COLO829 (cell line): Measurements from ENCODE around the gene COLQ.
A peak's percentile ranks its signal among the peaks of the same experiment; 100 is the strongest.

Experiments used
- DNase-seq: peaks from one replicate; pipeline ENCODE4 v3.0.0; 2012; ENCODE audit warnings: low spot score

The COLQ gene

GRCh38 chr3:15454965-15455364 lies 66.5 kb downstream of the COLQ start:
- no peak for DNase-seq

DNA sequence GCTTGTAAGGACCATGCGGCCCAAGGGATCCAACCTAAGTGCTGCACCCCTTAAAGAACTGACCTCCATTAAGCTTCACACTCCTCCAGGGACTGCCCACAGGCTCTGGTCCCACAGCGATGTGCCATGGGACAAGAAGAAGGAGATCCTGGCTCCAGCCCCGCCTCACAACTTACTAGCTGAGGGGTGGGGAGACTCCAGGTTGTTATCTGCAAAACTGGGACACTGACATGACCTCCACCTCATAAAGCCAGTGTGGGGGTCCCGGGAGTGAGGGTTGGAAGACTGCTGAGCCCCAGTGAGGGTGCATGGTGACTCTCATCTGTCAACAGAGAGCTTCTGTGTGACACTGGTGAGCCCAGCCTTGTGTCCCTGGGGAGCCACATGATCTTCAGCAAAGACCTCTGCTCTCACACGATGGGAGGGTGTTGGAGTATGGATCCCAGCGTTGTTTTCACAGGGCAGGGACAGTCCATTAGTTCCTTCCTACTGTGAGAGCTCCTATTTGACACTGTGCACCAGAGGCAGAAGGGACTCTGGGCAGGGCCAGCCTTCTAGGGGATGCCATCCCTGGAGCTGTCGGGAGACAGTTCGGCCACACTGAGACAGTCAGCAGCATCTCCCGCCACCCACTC lies 67.4 kb downstream of the COLQ start:
- no peak for DNase-seq

GRCh38 chr3:15453501-15453900 lies 68.0 kb downstream of the COLQ start:
- no peak for DNase-seq

- no peak for DNase-seq
These were observed 68.5 kb downstream of the COLQ start for GRCh38 chr3:15452961-15453360.

DNA sequence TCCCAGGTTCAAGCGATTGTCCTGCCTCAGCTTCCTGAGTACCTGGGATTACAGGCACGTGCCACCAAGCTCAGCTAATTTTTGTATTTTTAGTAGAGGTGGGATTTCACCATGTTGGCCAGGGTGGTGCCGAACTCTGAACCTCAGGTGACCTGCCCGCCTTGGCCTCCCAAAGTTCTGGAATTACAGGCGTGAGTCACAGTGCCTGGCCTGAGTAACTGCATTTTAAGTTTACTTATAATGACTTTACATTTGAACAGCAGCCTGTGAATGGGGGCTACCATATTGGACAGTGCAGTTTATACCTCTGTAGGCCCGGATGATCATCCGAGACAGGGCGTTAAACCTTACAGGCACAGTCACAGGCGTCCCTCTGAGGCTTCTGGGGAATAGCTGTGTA lies 69.3 kb downstream of the COLQ start:
- DNase-seq, result no peak

DNA sequence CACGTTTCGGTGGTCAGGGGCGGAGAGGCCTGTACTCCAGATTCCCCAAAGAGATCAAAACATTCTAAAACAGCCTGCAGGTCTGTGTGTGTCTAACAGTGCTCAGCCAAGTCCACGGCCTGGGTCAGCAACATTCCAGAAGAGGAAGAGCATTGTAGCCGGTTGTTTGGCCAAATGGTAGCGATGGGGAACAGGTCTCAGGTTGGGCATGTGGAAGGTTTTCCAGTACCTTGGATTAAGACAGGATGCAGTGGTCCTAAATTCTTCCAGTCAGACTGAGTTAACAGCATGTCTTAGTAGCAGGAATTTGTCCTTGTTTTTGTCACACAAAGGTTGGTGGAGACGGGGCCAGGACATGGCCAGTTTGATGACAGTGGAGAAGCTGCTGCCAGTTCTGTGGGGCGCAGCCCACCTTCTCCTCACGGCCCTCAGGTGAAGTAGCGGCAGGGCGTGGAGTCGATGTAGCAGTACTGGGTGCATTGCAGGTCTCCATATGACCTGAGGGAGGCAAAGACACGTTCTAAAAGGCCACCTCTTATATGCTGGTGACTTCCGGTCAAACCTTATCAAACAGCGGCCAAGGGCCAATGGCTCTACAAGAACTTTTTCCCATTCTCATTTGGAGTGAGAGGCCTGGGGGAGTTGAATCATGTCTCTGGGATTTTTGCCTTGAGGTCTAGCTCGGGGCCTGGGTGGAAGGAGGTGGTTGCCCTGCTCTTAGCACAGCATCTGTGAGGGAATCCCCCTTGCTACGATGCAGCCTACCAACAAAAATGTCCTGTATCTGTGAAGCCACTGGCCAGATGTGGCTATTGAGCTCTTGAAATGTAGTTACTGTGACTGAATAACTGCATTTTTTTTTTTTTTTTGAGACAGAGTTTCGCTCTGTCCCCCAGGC lies 70.0 kb downstream of the COLQ start:
- DNase-seq, result no peak

DNA sequence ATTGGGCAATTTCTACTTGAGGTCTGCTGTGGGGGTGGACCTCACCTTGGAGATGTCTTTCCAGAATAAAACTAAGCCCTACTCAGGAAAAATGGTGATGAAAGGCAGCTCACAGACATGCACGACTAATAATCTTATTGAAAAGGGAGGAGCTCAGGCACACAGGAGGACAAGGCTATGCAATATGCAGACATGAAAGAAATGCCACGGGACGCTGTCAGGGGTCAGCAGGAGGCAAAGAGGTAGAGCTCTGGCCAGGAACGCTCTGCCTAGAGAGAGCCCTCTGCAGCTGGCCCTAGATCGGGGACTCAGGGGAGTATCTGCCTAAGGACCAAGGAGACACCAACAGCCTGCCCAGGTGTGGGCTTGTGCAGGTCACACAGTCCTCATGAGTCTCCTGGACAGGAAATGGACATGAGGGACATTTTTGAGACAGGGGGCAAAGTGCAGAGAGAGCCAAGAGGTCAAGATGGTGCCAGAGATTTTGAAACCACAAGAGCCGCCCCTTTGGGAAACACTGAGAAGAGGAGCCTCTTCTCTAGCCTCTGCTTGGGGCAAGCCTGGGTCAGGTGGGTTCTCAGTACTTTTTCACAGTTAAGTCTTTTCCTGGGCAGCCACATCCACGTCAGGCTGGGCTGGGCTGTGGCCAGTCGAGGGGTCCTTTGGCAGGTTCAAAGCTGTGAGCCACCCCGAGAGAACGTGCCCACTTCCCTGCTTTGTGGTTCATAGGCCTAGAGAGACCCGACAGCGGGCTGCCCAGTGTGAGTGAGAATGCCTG lies 70.9 kb downstream of the COLQ start:
- no peak for DNase-seq

GRCh38 chr3:15449489-15450224 lies 71.8 kb downstream of the COLQ start:
- DNase-seq, result no peak

- DNase-seq, result no peak
These were observed 77.5 kb downstream of the COLQ start for GRCh38 chr3:15443826-15444524.

DNA sequence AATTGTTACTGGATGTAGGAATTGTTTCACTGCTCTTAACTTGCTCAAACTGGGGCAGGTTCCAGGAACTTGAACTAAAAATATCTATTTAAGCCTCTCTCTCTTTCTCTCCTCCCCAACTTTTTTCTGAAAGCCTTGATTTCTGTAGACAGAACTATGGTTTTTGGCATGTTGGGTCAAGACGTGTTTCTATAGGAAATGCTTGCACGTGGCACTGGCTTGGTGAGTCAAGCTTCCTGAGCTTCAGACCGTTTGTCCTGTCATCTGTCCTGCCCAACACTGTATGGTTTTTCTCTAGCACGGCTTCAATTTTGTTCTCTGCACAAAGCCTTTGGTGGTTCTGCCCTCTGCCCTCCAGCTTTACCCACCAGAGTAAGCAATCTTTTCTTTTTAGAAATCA lies 80.6 kb downstream of the COLQ start:
- no peak for DNase-seq

DNA sequence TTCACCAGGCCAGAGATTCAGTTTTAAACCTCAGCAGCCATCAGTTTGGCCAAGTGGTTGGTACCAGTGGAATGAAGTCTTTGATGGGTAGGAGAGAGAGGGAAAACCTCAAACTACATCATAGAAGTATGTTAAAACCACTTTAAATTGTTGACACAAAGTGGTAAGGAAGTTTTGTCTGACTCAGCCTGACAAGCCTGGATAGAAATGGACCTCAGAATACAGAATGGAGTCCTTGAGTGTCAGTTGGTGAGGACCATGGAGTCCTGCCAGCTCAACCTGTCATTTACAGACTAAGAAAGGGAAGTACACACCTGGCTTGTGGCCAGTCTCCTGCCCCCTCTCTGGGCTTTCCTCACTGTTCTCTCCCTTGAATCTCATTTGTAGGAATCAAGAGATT lies 82.0 kb downstream of the COLQ start:
- no peak for DNase-seq

- DNase-seq, result no peak
These were observed 82.5 kb downstream of the COLQ start for GRCh38 chr3:15438983-15439382.

DNA sequence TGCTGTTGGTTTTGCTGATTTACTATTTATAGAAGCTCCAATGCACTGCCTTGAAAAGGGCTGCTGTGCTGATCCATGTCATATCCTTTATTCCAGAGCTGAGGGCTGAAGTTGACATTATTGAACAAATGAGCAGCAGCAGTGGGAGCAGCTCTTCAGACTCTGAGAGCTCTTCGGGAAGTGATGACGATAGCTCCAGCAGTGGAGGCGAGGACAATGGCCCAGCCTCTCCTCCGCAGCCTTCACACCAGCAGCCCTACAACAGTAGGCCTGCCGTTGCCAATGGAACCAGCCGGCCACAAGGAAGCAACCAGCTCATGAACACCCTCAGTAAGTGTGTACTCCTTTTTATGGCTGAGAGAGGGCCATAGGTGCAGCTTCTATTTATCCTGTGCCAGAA lies 85.3 kb downstream of the COLQ start:
- DNase-seq, result no peak

DNA sequence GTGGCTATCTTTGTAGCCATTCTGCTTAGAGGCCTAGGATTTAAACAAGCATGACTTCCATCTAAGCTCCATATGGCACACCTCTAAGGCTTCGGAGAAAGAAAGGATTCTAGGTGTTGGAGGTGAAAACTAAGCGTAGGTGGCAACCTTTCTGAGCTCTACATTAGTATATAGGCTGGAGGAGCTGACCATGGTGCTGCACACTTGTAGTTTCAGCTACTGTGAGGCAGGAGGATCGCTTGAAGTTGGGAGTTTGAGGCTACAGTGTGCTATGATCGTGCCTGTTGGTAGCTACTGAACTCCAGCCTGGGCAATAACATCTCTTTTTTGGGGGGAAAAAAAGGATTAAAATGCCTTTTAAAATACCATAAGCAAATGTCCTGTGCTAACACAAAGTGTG lies 86.8 kb downstream of the COLQ start:
- DNase-seq, result no peak

DNA sequence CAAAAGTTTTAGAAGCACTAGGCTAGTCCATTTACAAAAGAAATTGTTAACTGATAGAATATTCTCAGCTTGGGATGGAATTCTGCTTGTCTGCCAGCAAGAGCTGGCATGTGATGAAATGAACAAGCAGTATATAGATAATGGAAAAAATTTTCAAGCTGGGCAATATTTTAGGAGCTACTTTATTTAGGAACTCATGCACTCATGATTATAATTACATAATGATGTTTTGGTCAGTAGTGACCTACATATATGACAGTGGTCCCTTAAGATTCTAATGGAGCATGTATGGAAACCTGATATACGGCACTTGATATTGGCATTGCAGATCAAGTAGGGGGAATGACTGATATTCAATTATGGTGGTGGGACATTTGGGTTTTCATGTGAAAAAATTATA lies 88.0 kb downstream of the COLQ start:
- DNase-seq, result no peak

DNA sequence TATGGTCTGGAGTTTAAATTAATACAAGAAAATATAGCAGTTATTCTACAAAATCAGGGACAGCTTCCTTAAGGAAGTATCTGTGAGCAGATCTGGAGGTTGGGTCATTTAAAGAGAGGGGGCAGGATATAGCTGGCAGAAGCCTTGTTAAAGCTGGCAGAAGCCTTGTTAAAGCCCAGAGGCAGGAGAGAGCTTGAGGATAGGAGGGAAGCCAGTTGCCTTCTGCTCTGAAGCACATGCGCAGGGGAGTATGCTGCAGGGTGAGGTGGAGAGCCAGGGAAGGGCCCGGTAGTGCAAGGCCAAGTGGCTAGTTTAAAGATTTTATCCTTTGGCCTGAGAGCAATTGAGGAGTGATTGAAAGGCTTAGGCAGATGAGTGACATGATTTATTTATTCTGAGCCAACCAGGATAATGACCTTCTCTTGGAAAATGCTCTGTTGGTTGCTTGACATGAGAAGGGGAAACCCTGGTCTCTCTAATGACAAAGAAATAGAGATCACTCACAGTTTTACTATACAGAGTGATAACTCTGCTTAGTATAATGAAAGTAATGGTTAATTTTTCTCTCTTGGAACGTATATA lies 90.2 kb downstream of the COLQ start:
- DNase-seq, result no peak

DNA sequence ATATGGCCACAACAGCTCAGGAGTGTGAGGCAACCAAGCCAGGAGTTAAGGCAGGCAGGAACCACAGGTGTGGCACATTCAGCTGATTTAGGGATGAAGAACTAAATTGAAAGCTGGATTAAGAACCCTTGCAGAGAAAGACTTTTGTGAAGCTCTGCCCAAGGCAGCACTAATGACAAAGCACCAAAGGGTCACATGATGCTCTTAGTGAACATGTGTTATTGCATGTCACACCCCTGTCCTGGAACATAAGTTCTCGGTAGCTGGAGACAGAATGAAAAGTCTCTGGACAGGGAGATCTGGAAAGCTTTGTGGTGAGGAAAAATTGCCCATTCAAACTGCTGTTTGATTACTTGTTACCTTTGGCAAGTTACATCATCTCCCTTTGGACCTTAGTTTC lies 90.9 kb downstream of the COLQ start:
- DNase-seq, result no peak

DNA sequence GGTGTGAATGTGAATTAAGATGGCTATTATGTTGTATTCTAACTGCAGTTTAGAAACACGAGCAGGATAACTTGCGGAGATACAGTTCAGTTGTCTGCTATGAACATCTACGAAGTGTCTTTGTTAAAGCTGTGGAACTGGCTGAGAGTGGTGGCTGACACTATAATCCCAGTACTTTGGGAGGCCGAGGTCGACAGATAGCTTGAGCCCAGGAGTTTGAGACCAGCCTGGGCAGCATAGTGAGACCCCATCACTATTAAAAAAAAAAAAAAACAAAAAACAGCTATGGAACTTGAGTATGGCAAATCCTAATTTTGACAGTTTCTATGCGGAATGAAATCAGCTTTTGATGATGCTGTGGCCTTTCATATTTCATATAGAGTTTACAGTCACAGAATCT lies 92.4 kb downstream of the COLQ start:
- DNase-seq, result no peak

DNA sequence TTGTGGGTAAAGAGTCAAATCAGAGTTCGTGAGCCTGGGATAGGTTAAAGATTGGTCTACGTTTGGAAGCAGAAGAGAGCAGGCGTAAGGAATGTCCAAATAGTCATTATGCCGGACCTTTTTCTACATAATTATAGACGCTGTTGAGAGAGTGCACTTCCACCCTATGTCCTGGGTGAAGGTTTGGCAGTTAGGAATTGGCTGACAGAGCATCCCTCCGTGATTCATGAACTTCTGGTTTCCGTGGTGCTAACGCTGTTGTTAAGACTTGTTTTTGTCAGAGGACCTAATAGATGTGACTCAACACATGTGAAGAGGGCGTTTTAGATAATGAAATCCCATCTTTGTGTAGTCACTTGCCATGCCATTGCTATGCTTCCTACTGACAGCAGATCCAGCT lies 93.0 kb downstream of the COLQ start:
- DNase-seq, result peak; percentile 8

DNA sequence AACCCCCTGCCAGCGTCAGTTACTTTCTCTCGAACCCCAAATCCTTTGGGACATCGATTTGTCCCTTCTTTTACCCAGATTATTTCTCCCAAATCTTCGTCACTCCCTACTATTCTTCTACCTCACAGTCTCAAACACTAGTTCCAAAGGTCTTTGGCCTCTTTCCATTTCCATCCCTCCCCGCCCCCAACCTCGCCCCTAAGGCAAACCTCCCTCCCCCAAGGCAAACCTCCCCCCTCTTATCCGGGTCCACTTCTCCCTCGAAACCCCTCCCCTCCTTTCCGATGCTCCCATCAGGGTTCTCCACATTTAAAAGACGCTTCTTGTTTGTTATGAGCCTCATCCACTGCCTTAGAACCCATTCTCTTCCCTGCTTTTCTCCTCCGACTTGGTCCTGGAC lies 93.5 kb downstream of the COLQ start:
- no peak for DNase-seq

DNA sequence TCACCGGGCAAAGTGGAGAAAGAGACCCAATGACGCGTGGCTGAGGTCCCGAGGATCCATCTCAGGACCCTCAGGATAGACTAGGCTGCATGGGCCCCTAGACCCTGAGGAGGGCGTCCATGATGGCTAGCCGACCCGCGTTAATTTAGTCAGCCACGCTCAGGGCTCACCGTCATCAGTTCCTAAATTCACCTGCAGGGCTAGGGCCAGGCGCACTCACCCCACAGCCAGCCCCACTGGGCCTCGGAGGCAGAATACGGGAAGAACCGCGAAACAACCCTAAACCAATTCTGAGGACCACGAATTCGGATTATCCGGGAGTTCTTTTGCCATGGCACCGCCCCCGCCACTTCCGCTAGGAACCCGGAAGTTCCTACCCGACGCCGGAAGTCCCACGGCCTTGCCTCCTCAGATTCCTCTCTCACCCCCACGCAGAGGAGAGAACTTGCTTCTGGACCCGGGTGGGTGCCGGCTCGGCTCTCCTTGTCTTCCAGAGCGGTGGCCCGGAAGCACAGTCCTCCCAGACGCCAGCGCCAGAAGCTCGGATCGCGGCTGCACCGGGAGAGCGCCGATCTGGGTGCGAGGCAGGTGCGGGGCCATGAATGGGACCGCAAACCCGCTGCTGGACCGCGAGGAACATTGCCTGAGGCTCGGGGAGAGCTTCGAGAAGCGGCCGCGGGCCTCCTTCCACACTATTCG lies 94.2 kb downstream of the COLQ start, which contains the start of the genes EAF1 and METTL6:
Gene EAF1 (plus strand): TSS at position 417 of the 699 bp plus-strand sequence. CDS start 182 bp downstream, at position 599.
Gene METTL6 (minus strand): TSS at position 363 of the 699 bp plus-strand sequence. CDS start 1,033 bp downstream, outside the sequence.
- peak; percentile 69 for DNase-seq
